Posterior vena cava (tissue), 2 donors: Measurements from ENCODE around the gene BTNL3. TPM values are rescaled to one million over a fixed set of nuclear protein-coding genes. Genes with fewer than 3 reads are reported as not detected.
A peak's percentile ranks its signal among the peaks of the same experiment; 100 is the strongest.
"Not testable (repeated sequence)": the region's sequence is repeated elsewhere in the genome, so short reads cannot be mapped to it uniquely, and the experiment has no call there.

Experiments
- DNase-seq: peaks from one replicate; pipeline ENCODE4 v3.0.0-alpha.2; 2020; ENCODE audit warnings: low spot score
- intact Hi-C, 2 donors: fragments of 100-400 bp; cut with DNase I; formaldehyde crosslinking; loops; one replicate each; pipeline versions ENCODE4 v1.14.1 to v1.14.2; 2022 to 2023
- microRNA-seq, 2 donors: library from miRNA; unstranded; fragments of <30 nt; microRNA quantifications; one replicate each; pipeline ENCODE4 v1.2.0, GENCODE V29; 2020 to 2021; ENCODE audit warnings: borderline microRNAs expressed in 2 of 2
- total RNA-seq, 2 donors: library from RNA; stranded (reverse); fragmentation: NEBNext Ultra II Directional; extraction: Animal tissue kit (Norgen Biotek cat#: 25700); gene quantifications; one replicate each; pipeline ENCODE4 v1.2.1, GENCODE V29; 2021
- donor health status: DM: yes; HTN: yes; CAD: no.
- donor health status: DM: yes; HTN: yes; CAD: no.

BTNL3 gene
- total RNA-seq, 2 donors from 2014 or later = not detected

- DNase-seq = peak; percentile 58
- intact Hi-C loops = loop anchor here in 1 of 2 donors (5.0 kb wide), 1 partner anchor 1081 kb away; no protein-coding TSS in a partner anchor
Measured at GRCh38 chr5:181043285-181044092, 54.8 kb downstream of the BTNL3 start.

- DNase-seq = peak; percentile 53
Measured at GRCh38 chr5:181044093-181044599, 55.5 kb downstream of the BTNL3 start.

GRCh38 chr5:181044662-181045305 lies 56.1 kb downstream of the BTNL3 start:
- intact Hi-C loops = loop anchor here in 1 of 2 donors (5.0 kb wide), 1 partner anchor 1082 kb away; no protein-coding TSS in a partner anchor
- DNase-seq = peak; percentile 60

More at GRCh38 chr5:181044093-181044599, 55.5 kb downstream of the BTNL3 start:
- intact Hi-C loops = loop anchor here in 1 of 2 donors (5.0 kb wide), 1 partner anchor 1082 kb away; no protein-coding TSS in a partner anchor

GRCh38 chr5:181045316-181045715 lies 56.7 kb downstream of the BTNL3 start:
- DNase-seq = peak; percentile 48
- intact Hi-C loops = no loop called here

- intact Hi-C loops = not testable (repeated sequence)
- DNase-seq = peak; percentile 52
Measured at GRCh38 chr5:181045857-181046256, 57.2 kb downstream of the BTNL3 start.

DNA sequence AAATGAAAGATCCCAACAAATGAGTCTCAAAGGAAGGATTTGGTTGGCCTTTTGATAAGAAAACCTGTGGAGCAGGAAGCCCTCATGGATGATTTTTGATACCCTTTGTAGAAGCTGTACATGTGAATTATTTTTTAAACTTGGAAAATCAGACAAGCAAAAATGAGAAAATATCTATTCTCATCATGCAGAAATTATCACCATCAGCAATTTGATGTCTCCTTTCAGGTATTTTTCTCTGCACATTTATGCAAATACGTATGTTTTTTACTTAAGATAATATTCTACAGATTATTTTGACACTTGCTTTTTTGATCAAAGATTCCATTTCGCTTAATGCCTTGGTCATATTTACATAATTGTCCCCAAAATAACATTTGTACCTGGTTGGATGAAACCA lies 58.6 kb downstream of the BTNL3 start:
- DNase-seq = no peak
- intact Hi-C loops = no loop called here

DNA sequence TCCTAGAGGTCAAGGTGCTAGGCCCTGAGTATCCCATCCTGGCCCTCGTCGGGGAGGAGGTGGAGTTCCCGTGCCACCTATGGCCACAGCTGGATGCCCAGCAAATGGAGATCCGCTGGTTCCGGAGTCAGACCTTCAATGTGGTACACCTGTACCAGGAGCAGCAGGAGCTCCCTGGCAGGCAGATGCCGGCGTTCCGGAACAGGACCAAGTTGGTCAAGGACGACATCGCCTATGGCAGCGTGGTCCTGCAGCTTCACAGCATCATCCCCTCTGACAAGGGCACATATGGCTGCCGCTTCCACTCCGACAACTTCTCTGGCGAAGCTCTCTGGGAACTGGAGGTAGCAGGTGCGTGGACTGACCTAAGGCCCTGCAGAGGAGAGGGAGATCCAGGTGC lies 59.3 kb downstream of the BTNL3 start:
- peak; percentile 61 for DNase-seq
- intact Hi-C loops = no loop called here

DNA sequence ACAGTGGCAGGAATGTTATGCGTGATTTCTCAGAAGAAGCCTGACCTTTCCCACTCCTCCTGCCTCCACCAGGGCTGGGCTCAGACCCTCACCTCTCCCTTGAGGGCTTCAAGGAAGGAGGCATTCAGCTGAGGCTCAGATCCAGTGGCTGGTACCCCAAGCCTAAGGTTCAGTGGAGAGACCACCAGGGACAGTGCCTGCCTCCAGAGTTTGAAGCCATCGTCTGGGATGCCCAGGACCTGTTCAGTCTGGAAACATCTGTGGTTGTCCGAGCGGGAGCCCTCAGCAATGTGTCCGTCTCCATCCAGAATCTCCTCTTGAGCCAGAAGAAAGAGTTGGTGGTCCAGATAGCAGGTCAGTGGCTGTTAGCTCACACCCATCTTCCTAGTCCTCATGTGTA lies 61.4 kb downstream of the BTNL3 start:
- DNase-seq = no peak
- intact Hi-C loops = no loop called here

DNA sequence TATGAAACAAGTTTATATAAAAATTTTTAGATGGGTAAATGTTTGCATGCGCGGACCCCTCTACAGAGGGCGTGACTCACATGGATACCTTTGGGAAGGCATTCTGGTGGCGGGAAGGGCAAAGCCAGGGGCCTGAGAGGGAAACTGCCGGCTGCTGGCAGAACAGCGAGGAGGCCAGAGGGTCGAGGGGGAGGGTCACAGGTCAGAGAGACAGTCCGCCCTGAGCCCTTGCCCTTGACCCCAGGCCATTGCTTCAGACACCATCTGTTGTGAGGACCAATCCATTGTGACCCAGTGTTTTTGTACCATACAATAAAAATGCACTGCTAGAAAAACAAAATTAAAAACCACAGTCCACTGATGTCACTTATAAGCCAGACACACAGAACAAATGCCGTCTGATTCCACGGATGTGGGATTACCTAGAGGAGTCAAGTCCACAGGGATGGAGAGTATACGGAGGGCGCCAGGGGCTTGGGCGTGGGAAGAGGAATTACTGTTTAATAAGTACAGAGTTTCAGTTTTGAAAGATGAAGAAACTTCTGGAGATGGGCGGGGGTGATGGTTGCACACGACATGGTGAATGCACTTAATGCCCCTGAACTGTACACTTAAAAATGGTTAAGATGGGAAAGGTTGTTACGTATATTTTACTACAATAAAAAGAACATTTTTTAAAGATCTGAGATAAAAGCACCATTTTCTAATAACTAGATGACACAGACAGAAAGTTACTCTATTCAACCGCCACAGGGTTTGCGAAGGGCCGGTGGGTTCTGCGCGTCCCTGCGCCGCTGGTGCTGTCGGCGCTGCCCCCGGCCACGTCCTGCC lies 63.4 kb downstream of the BTNL3 start:
- DNase-seq = no peak
- intact Hi-C loops = no loop called here

DNA sequence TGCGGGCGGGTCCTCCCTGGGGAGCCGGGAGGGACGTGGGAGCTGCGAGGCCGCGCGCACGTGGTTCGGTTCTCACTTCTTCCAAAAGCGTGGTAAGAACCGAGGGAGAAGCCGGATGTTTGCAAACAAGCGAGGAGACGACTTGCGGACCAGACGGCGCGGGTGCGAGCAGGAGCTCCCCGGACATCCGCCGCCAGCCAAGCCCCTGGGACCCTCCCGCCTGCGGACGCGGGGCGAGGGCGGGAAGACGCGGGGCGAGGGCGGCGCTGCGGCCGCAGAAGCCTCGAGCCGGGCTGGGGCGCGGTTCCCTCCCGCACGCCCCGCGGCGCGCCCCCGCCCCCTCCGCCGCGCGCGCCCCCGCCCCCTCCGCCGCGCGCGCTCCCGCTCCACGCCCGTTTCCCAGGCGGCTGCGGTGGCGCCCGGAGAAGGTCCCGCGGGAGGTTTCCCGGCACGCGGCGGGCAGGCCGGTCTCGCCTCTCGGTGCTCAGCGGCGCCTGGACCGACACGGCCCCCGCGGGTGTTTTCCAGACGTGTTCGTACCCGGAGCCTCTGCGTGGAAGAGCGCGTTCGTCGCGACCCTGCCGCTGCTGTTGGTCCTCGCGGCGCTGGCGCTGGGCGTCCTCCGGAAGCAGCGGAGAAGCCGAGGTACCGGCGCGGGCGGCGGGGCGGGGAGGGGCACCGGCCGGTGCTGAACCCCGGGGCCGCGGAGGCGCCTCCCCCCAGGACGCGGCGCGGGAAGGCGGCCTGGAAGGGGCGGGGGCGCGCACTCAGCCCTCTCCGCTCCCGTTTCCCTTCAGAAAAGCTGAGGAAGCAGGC lies 64.2 kb downstream of the BTNL3 start:
- intact Hi-C loops = no loop called here
- no peak for DNase-seq

- DNase-seq = no peak
- intact Hi-C loops = loop anchor here in 1 of 2 donors (1.0 kb wide), 1 partner anchor 21 kb away; no protein-coding TSS in a partner anchor
Measured at GRCh38 chr5:181053488-181054121, 65.0 kb downstream of the BTNL3 start.

DNA sequence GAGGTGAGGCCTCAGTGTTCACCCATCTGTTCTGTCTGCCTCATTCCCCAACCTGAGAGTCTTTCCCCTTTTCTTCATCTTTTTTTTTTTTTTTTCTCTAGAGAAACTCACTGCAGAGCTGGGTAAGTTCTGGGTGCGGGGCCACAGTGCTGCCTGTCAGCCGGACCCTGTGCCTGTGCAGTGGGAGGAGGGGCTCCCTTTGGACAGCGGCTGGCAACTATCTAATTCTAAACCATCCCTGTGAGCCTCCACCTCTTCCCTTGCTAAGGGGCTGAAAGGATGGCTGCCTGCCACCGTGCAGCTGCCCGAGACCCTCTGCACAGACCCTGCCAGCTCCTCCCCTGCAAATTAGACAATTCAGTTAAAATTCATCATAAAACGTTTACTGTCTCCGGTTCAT lies 65.5 kb downstream of the BTNL3 start:
- intact Hi-C loops = loop anchor here in 1 of 2 donors (1.0 kb wide), 1 partner anchor 22 kb away; no protein-coding TSS in a partner anchor
- no peak for DNase-seq

GRCh38 chr5:181054871-181055459 lies 66.3 kb downstream of the BTNL3 start:
- intact Hi-C loops = loop anchor here in 1 of 2 donors (1.0 kb wide), 1 partner anchor 23 kb away; no protein-coding TSS in a partner anchor
- DNase-seq = no peak

Small RNA genes within 50 kb of the gene (microRNA-seq; reads per million reads assigned to microRNA genes)
- 0 reads per million in 2 donors for gene MIR8089

Other genes with a start within 250 kb of the BTNL3 start
- gene OR2Y1, start 248.8 kb upstream of the BTNL3 start, total RNA-seq = not detected
- 100 to 1,000 TPM; 150 to 160 TPM for gene MGAT1, start 186.0 kb upstream of the BTNL3 start, total RNA-seq
- gene ZFP62, start 127.6 kb upstream of the BTNL3 start, total RNA-seq = 10 to 100 TPM; 21.2 to 22.2 TPM
- not detected for gene BTNL8, start 89.7 kb upstream of the BTNL3 start, total RNA-seq
- 10 to 100 TPM; 13.4 to 22.6 TPM for gene BTNL9, start 51.4 kb downstream of the BTNL3 start, total RNA-seq
- not detected for gene OR2V1, start 142.3 kb downstream of the BTNL3 start, total RNA-seq
- not detected for gene OR2V2, start 158.7 kb downstream of the BTNL3 start, total RNA-seq
- gene TRIM7, start 216.3 kb downstream of the BTNL3 start, total RNA-seq = 1 to 10 TPM; 3.1 to 3.5 TPM
- gene TRIM41, start 234.4 kb downstream of the BTNL3 start, total RNA-seq = 10 to 100 TPM; 15.2 to 20.4 TPM